GM23338 (cell line): ENCODE data around the gene KANK3. TPM values are rescaled to one million over a fixed set of nuclear protein-coding genes. Genes with fewer than 3 reads are reported as not detected.

Source experiments
- ATAC-seq: fragments of 200-7000 bp; cut with Tn5 transposase; 3 replicates; pipeline ENCODE4 v1.9.1; 2020
- DNase-seq: peaks from one replicate; pipeline ENCODE4 v3.0.0-alpha.2; 2015; ENCODE audit warnings: low spot score
- H2AFZ ChIP-seq: fragments of 200-600 bp; sonication (generic); 2 replicates; pipeline ENCODE4 v1.8.0; 2016; ENCODE audit warnings: antibody characterized with exemption, mild to moderate bottlenecking, moderate library complexity
- H3F3A ChIP-seq: fragments of 200-600 bp; sonication (generic); replicated peaks from 2 replicates; pipeline ENCODE4 v1.8.0; 2017; ENCODE audit warnings: antibody characterized with exemption, mixed run types, low read depth
- H3K27ac ChIP-seq: fragments of 200-600 bp; sonication (generic); 2 replicates; pipeline ENCODE4 v1.6.1; 2016; ENCODE audit warnings: low read depth
- H3K27me3 ChIP-seq: fragments of 200-600 bp; sonication (generic); 2 replicates; pipeline ENCODE4 v1.8.0; 2016; ENCODE audit warnings: mild to moderate bottlenecking, mixed run types, moderate library complexity; ENCODE audit not compliant: insufficient read depth
- H3K36me3 ChIP-seq: fragments of 200-600 bp; sonication (generic); 2 replicates; pipeline ENCODE4 v1.8.0; 2016; ENCODE audit warnings: mild to moderate bottlenecking; ENCODE audit not compliant: insufficient read depth
- H3K4me1 ChIP-seq: fragments of 200-600 bp; sonication (generic); 2 replicates; pipeline ENCODE4 v1.8.0; 2016; ENCODE audit warnings: mild to moderate bottlenecking, moderate library complexity; ENCODE audit not compliant: insufficient read depth
- H3K4me2 ChIP-seq: fragments of 200-600 bp; sonication (generic); 2 replicates; pipeline ENCODE4 v1.7.1; 2017; ENCODE audit warnings: mixed run types
- H3K4me3 ChIP-seq: fragments of 200-600 bp; sonication (generic); 2 replicates; pipeline ENCODE4 v1.6.1; 2016; ENCODE audit warnings: mixed run types
- H3K79me2 ChIP-seq: fragments of 200-600 bp; sonication (generic); replicated peaks from 2 replicates; pipeline ENCODE4 v1.8.0; 2017; ENCODE audit warnings: mild to moderate bottlenecking; ENCODE audit not compliant: insufficient read depth
- H3K9me2 ChIP-seq: fragments of 200-600 bp; sonication (generic); 2 replicates; pipeline ENCODE4 v1.8.0; 2017; ENCODE audit not compliant: insufficient read depth
- H4K20me1 ChIP-seq: fragments of 200-600 bp; sonication (generic); replicated peaks from 2 replicates; pipeline ENCODE4 v1.8.0; 2017; ENCODE audit warnings: mild to moderate bottlenecking; ENCODE audit not compliant: insufficient read depth
- H3K27ac Mint-ChIP-seq: 2 replicates; pipeline ENCODE4 v1.8.0; 2020; ENCODE audit warnings: inconsistent platforms, mild to moderate bottlenecking, moderate library complexity, mixed read lengths
- H3K27me3 Mint-ChIP-seq: 3 replicates; pipeline ENCODE4 v1.8.0; 2022; ENCODE audit warnings: low read depth, mild to moderate bottlenecking, moderate library complexity, mixed read lengths, inconsistent platforms; ENCODE audit not compliant: insufficient read depth, poor library complexity
- H3K36me3 Mint-ChIP-seq: 3 replicates; pipeline ENCODE4 v1.8.0; 2021; ENCODE audit warnings: low read depth, mild to moderate bottlenecking, inconsistent platforms, moderate library complexity, mixed read lengths
- H3K4me1 Mint-ChIP-seq: 3 replicates; pipeline ENCODE4 v1.8.0; 2020; ENCODE audit warnings: mild to moderate bottlenecking, inconsistent platforms, mixed read lengths
- H3K4me3 Mint-ChIP-seq: 3 replicates; pipeline ENCODE4 v1.8.0; 2021; ENCODE audit warnings: moderate library complexity, mild to moderate bottlenecking, inconsistent platforms, mixed read lengths
- H3K9me3 Mint-ChIP-seq: 3 replicates; pipeline ENCODE4 v1.8.0; 2020; ENCODE audit warnings: moderate library complexity, mild to moderate bottlenecking, inconsistent platforms, mixed read lengths
- CREB1 ChIP-seq: fragments of 250-450 bp; sonication (Bioruptor Pico); IDR thresholded peaks from 2 replicates; pipeline ENCODE4 v1.5.0; 2020; ENCODE audit warnings: low read depth, mild to moderate bottlenecking, moderate library complexity
- EZH2 ChIP-seq: fragments of 200-600 bp; sonication (generic); IDR thresholded peaks from one replicate; pipeline ENCODE4 v1.8.0; 2017; ENCODE audit warnings: antibody characterized with exemption, mild to moderate bottlenecking, low read depth; ENCODE audit not compliant: unreplicated experiment
- JUNB ChIP-seq: IDR thresholded peaks from one replicate; pipeline ENCODE4 v1.6.1; 2016; ENCODE audit warnings: antibody characterized with exemption; ENCODE audit not compliant: unreplicated experiment
- NANOG ChIP-seq: IDR thresholded peaks from 2 replicates; pipeline ENCODE4 v1.6.1; 2016; ENCODE audit warnings: antibody characterized with exemption, borderline replicate concordance
- POLR2AphosphoS5 ChIP-seq: IDR thresholded peaks from 2 replicates; pipeline ENCODE4 v1.6.1; 2016; ENCODE audit warnings: antibody characterized with exemption, low read depth
- STAT1 ChIP-seq: IDR thresholded peaks from one replicate; pipeline ENCODE4 v1.6.1; 2016; ENCODE audit warnings: antibody characterized with exemption; ENCODE audit not compliant: unreplicated experiment
- ZNF114 ChIP-seq: fragments of 250-450 bp; sonication (Bioruptor Pico); IDR thresholded peaks from 2 replicates; pipeline ENCODE4 v1.5.0; 2020; ENCODE audit warnings: mild to moderate bottlenecking, moderate library complexity
- ZNF331 ChIP-seq: fragments of 250-450 bp; sonication (Bioruptor Pico); IDR thresholded peaks from 2 replicates; pipeline ENCODE4 v1.5.0; 2020; ENCODE audit warnings: low read depth, mild to moderate bottlenecking, moderate library complexity
- polyA plus RNA-seq: library from polyadenylated mRNA; unstranded; fragments of >200 nt; fragmentation: Nextera tagmentation; extraction: Ambion mirVana; gene quantifications from 2 replicates; pipeline ENCODE4 v1.2.1, GENCODE V29; 2016
- total RNA-seq: library from RNA; depleted of rRNA; stranded (reverse); fragments of >200 nt; shearing (Covaris generic); gene quantifications from 2 replicates; pipeline ENCODE4 v1.2.3, GENCODE V29; 2014
- TF ChIP-seq, protein P1 (sequence below), 2 experiments: fragments of 200-600 bp in 1 of 2; sonication (generic) in 1 of 2; conservative IDR thresholded peaks; 2 replicates each; pipeline versions ENCODE4 v1.5.1 to v1.6.1; 2016 to 2017; ENCODE audit warnings: antibody characterized with exemption in 2 of 2, low read depth in 2 of 2, mild to moderate bottlenecking in 2 of 2, moderate library complexity in 1 of 2
- TF ChIP-seq, protein P2 (sequence below): IDR thresholded peaks from one replicate; pipeline ENCODE4 v1.6.1; 2018; ENCODE audit warnings: antibody characterized with exemption; ENCODE audit not compliant: unreplicated experiment

The KANK3 gene
- total and polyA plus RNA-seq, 2 experiments from 2014 or later, result 2.0 to 9.3 TPM

DNA sequence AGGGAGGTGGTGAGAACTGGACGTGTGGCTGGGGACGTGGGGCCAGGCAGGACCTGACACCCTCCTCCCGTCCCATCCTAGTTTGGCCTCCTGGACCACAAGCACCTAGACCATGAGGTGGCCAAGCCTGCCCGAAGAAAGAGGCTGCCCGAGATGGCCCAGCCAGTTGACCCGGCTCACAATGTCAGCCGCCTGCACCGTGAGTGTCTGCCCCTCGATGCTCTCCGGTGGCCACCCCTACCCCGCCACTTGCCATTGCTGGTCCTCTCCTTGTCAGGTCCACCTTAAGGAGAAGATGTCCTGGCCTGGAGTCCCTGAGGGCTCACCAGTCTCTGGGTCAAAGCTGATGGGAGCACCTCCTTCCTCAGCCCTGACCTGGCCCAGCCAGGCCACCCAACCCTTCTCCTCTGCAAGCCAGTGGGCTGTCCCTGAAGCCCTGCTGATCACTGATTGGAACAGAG lies 23.1 kb upstream of the KANK3 start:
- Histone ChIP-seq H3K9me2 (no peaks in the 10 kb centered on the region), H3K27me3 (peaks cover 53% of the 10 kb centered on the region), H3K4me2 (no peak overlapping the region), H4K20me1 (no peaks in the 10 kb centered on the region), H3K4me1 (peaks cover 6% of the 10 kb centered on the region; the same call in 1 of the 2 replicates), H3K79me2 (no peaks in the 10 kb centered on the region), H3K36me3 (no peaks in the 10 kb centered on the region), H3K27ac (no peak overlapping the region), H3K4me3 (no peak overlapping the region), H3F3A (peaks cover 9% of the 10 kb centered on the region; the same call in 1 of the 2 replicates), H2AFZ (no peak overlapping the region)
- ATAC-seq (no peak), DNase-seq (no peak)
- Mint-ChIP-seq H3K27me3 (peaks cover 53% of the 10 kb centered on the region), H3K9me3 (no peaks in the 10 kb centered on the region; the same call in 2 of the 3 replicates), H3K4me1 (peaks cover 22% of the 10 kb centered on the region), H3K36me3 (no peaks in the 10 kb centered on the region), H3K27ac (no peak overlapping the region), H3K4me3 (no peak overlapping the region)
- TF ChIP-seq CREB1, result no peak
- TF ChIP-seq EZH2, result no peak
- TF ChIP-seq, protein P1, sequence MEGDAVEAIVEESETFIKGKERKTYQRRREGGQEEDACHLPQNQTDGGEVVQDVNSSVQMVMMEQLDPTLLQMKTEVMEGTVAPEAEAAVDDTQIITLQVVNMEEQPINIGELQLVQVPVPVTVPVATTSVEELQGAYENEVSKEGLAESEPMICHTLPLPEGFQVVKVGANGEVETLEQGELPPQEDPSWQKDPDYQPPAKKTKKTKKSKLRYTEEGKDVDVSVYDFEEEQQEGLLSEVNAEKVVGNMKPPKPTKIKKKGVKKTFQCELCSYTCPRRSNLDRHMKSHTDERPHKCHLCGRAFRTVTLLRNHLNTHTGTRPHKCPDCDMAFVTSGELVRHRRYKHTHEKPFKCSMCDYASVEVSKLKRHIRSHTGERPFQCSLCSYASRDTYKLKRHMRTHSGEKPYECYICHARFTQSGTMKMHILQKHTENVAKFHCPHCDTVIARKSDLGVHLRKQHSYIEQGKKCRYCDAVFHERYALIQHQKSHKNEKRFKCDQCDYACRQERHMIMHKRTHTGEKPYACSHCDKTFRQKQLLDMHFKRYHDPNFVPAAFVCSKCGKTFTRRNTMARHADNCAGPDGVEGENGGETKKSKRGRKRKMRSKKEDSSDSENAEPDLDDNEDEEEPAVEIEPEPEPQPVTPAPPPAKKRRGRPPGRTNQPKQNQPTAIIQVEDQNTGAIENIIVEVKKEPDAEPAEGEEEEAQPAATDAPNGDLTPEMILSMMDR (conservative IDR thresholded peaks at IDR 0.05; ENCODE audit: low read depth in 2 of 2), result no peak
- no peak for TF ChIP-seq JUNB
- TF ChIP-seq NANOG, result no peak
- TF ChIP-seq, protein P2, sequence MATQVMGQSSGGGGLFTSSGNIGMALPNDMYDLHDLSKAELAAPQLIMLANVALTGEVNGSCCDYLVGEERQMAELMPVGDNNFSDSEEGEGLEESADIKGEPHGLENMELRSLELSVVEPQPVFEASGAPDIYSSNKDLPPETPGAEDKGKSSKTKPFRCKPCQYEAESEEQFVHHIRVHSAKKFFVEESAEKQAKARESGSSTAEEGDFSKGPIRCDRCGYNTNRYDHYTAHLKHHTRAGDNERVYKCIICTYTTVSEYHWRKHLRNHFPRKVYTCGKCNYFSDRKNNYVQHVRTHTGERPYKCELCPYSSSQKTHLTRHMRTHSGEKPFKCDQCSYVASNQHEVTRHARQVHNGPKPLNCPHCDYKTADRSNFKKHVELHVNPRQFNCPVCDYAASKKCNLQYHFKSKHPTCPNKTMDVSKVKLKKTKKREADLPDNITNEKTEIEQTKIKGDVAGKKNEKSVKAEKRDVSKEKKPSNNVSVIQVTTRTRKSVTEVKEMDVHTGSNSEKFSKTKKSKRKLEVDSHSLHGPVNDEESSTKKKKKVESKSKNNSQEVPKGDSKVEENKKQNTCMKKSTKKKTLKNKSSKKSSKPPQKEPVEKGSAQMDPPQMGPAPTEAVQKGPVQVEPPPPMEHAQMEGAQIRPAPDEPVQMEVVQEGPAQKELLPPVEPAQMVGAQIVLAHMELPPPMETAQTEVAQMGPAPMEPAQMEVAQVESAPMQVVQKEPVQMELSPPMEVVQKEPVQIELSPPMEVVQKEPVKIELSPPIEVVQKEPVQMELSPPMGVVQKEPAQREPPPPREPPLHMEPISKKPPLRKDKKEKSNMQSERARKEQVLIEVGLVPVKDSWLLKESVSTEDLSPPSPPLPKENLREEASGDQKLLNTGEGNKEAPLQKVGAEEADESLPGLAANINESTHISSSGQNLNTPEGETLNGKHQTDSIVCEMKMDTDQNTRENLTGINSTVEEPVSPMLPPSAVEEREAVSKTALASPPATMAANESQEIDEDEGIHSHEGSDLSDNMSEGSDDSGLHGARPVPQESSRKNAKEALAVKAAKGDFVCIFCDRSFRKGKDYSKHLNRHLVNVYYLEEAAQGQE, result no peak
- no peak for TF ChIP-seq STAT1
- TF ChIP-seq ZNF114 (CRISPR knock-in tag), result no peak
- TF ChIP-seq POLR2AphosphoS5, result no peak
- no peak for TF ChIP-seq ZNF331 (CRISPR knock-in tag)
